ENCODE data around the gene PRMT2.

The PRMT2 gene

DNA sequence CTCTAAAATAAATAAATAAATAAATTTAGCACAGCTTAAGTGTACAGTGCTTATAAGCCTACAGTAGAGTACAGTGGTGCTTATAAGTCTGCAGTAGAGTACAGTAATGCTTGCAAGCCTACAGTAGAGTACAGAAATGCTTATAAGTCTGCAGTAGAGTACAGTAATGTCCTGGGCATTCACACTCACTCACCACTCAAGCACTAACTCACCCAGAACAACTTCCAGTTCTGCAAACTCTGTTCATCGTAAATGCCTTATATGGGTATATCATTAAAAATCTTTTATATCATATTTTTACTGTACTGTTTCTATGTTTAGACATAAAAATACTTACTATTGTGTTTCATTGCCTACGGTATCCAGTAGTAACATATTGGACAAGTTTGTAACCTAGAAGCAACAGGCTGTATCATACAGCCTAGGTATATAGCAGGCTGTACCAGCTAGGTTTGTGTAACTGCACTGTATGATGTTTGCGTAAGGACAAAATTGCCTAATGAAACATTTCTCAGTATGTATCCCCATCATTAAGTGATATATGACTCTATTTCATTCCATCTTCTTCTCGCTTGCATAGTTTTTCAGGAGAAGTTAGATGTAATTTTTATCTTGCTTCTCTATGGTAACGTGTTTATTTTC, 16.6 kb upstream of the PRMT2 start:
- H3K4me2 ChIP-seq (ENCODE audit: low read length), result no peak overlapping the region
- no peak overlapping the region for H3K14ac ChIP-seq (ENCODE audit: low read length)
- H2BK120ac ChIP-seq (ENCODE audit: insufficient read depth, low read length, poor library complexity), result no peak overlapping the region
- no CpG with 5 or more reads among the region's 5 CpGs for WGBS (ENCODE audit: extremely low coverage, insufficient coverage, insufficient read length)
- peak in 1 of 2 donors; percentile 39 for DNase-seq
- H2AK5ac ChIP-seq (ENCODE audit: low read length), result no peak overlapping the region
- no peak overlapping the region for H3K18ac ChIP-seq (ENCODE audit: low read length)
- H3K79me2 ChIP-seq (ENCODE audit: control insufficient read depth, insufficient read depth, low read length, poor library complexity), result no peaks in the 10 kb centered on the region
- no peak overlapping the region for H2BK12ac ChIP-seq (ENCODE audit: low read length)
- H3K9me3 ChIP-seq (ENCODE audit: insufficient read depth, low read depth, low read length), result peaks cover 2% of the 10 kb centered on the region
- no peak overlapping the region for H3K27ac ChIP-seq (ENCODE audit: low read depth, low read length)
- H3K4ac ChIP-seq (ENCODE audit: low read depth, low read length), result no peak overlapping the region
- no peak overlapping the region for H4K8ac ChIP-seq (ENCODE audit: low read depth, low read length)
- no peak overlapping the region for H2AFZ ChIP-seq (ENCODE audit: insufficient read depth, low read length, poor library complexity)
- H4K91ac ChIP-seq (ENCODE audit: low read depth, low read length), result no peak overlapping the region
- H3K27me3 ChIP-seq (ENCODE audit: insufficient read depth, low read length), result no peaks in the 10 kb centered on the region
- H2BK5ac ChIP-seq (ENCODE audit: low read depth, low read length, poor library complexity), result no peak overlapping the region
- H3K79me1 ChIP-seq (ENCODE audit: low read length), result no peaks in the 10 kb centered on the region
- H4K12ac ChIP-seq (ENCODE audit: low read depth, low read length), result no peak overlapping the region
- H3K36me3 ChIP-seq (ENCODE audit: control insufficient read depth in 1 of 2, insufficient read depth in 2 of 2, low read length in 2 of 2), result no peaks in the 10 kb centered on the region
- H3K4me1 ChIP-seq (ENCODE audit: control insufficient read depth in 1 of 2, insufficient read depth in 2 of 2, low read length in 2 of 2), result peaks cover 4 to 5% of the 10 kb centered on the region in 2 experiments
- no peak overlapping the region for H3K9ac ChIP-seq (ENCODE audit: low read length)
- no peak overlapping the region for H3K4me3 ChIP-seq (ENCODE audit: low read depth, low read length)
- H3K23ac ChIP-seq (ENCODE audit: low read length), result no peak overlapping the region

DNA sequence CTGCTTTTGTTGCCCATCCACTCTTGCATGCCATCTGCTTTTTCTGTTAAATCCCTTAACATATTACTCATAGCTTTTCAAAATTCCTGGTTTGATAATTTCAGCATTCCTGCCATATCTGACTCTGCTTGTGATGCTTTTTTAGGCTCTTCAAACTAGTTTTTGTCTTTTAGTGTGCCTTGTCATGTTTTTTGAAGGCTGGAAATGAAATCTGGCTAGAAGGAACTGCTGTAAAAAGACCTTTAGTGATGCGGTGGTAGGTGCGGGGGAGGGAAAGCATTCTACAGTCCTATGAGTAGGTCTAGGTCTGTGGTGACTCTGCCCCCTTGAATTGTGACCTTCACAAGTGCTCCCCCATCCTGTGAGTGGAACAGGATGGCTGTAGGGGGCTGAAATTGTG, 15.6 kb upstream of the PRMT2 start:
- Histone ChIP-seq H3K4me3 (ENCODE audit: low read depth, low read length) (no peak overlapping the region), H2AK5ac (ENCODE audit: low read length) (no peak overlapping the region), H3K23ac (ENCODE audit: low read length) (no peak overlapping the region), H3K79me1 (ENCODE audit: low read length) (no peaks in the 10 kb centered on the region), H2BK12ac (ENCODE audit: low read length) (no peak overlapping the region), H3K4me2 (ENCODE audit: low read length) (no peak overlapping the region), H3K14ac (ENCODE audit: low read length) (no peak overlapping the region), H3K18ac (ENCODE audit: low read length) (no peak overlapping the region), H3K4me1 (ENCODE audit: control insufficient read depth in 1 of 2, insufficient read depth in 2 of 2, low read length in 2 of 2) (peaks cover 4 to 5% of the 10 kb centered on the region in 2 experiments), H2BK120ac (ENCODE audit: insufficient read depth, low read length, poor library complexity) (no peak overlapping the region), H2BK5ac (ENCODE audit: low read depth, low read length, poor library complexity) (no peak overlapping the region), H3K9ac (ENCODE audit: low read length) (no peak overlapping the region), H4K91ac (ENCODE audit: low read depth, low read length) (no peak overlapping the region), H4K12ac (ENCODE audit: low read depth, low read length) (no peak overlapping the region), H3K27me3 (ENCODE audit: insufficient read depth, low read length) (no peaks in the 10 kb centered on the region), H2AFZ (ENCODE audit: insufficient read depth, low read length, poor library complexity) (no peak overlapping the region), H3K79me2 (ENCODE audit: control insufficient read depth, insufficient read depth, low read length, poor library complexity) (no peaks in the 10 kb centered on the region), H3K27ac (ENCODE audit: low read depth, low read length) (no peak overlapping the region), H3K36me3 (ENCODE audit: control insufficient read depth in 1 of 2, insufficient read depth in 2 of 2, low read length in 2 of 2) (no peaks in the 10 kb centered on the region), H4K8ac (ENCODE audit: low read depth, low read length) (no peak overlapping the region), H3K4ac (ENCODE audit: low read depth, low read length) (no peak overlapping the region), H3K9me3 (ENCODE audit: insufficient read depth, low read depth, low read length) (peaks cover 5% of the 10 kb centered on the region)
- peak in 1 of 2 donors; percentile 73 for DNase-seq
- no CpG with 5 or more reads among the region's 2 CpGs for WGBS (ENCODE audit: extremely low coverage, insufficient coverage, insufficient read length)

GRCh38 chr21:46620846-46621245, 14.6 kb upstream of the PRMT2 start:
- Histone ChIP-seq H3K36me3 (ENCODE audit: control insufficient read depth in 1 of 2, insufficient read depth in 2 of 2, low read length in 2 of 2) (no peaks in the 10 kb centered on the region), H4K91ac (ENCODE audit: low read depth, low read length) (no peak overlapping the region), H3K4me2 (ENCODE audit: low read length) (no peak overlapping the region), H4K12ac (ENCODE audit: low read depth, low read length) (no peak overlapping the region), H3K27me3 (ENCODE audit: insufficient read depth, low read length) (no peaks in the 10 kb centered on the region), H2BK120ac (ENCODE audit: insufficient read depth, low read length, poor library complexity) (no peak overlapping the region), H3K27ac (ENCODE audit: low read depth, low read length) (no peak overlapping the region), H3K9me3 (ENCODE audit: insufficient read depth, low read depth, low read length) (peaks cover 10% of the 10 kb centered on the region), H2AK5ac (ENCODE audit: low read length) (no peak overlapping the region), H3K9ac (ENCODE audit: low read length) (no peak overlapping the region), H3K14ac (ENCODE audit: low read length) (no peak overlapping the region), H3K79me1 (ENCODE audit: low read length) (no peaks in the 10 kb centered on the region), H3K4me3 (ENCODE audit: low read depth, low read length) (no peak overlapping the region), H2AFZ (ENCODE audit: insufficient read depth, low read length, poor library complexity) (no peak overlapping the region), H4K8ac (ENCODE audit: low read depth, low read length) (no peak overlapping the region), H3K4ac (ENCODE audit: low read depth, low read length) (no peak overlapping the region), H2BK5ac (ENCODE audit: low read depth, low read length, poor library complexity) (no peak overlapping the region), H3K18ac (ENCODE audit: low read length) (no peak overlapping the region), H3K23ac (ENCODE audit: low read length) (no peak overlapping the region), H3K79me2 (ENCODE audit: control insufficient read depth, insufficient read depth, low read length, poor library complexity) (no peaks in the 10 kb centered on the region), H2BK12ac (ENCODE audit: low read length) (no peak overlapping the region), H3K4me1 (ENCODE audit: control insufficient read depth in 1 of 2, insufficient read depth in 2 of 2, low read length in 2 of 2) (peaks cover 4 to 5% of the 10 kb centered on the region in 2 experiments)
- DNase-seq, result no peak
- WGBS (ENCODE audit: extremely low coverage, insufficient coverage, insufficient read length), result no CpG with 5 or more reads among the region's 7 CpGs

DNA sequence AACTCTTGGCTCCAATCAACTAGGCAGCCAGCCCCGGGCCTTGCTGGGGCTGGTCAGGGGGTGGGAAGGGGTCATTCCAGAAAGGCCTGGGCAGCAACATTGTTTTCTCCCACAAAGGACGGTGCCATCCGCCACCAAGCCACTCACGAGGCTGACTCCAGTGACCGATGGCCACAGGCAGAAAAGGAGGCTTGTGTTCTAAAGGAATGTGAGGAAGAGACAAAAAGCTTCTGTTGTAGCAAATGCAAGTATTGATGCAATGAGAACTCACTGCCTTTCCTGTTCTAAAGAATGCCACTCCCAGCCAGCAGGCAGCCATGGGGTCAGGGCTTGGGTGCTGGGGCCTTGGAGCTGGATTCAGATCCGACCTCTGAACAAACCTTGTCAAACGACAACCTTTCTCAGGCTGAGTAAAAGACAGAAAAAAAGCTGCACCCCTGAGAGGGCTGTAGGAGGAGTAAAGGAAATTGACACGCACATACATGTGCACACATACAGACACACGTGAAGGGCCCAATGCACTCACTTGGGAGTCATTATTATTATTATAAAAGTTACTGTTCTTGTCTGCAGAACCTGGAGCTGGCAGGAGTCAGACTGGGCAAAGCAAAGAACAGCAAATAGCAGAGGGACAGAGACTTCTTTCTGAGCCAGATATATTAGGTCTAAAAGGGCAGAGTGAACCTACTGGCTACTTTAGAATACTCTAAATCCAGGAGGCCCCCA, 13.9 kb upstream of the PRMT2 start:
- Histone ChIP-seq H3K4me3 (ENCODE audit: low read depth, low read length) (no peak overlapping the region), H3K27me3 (ENCODE audit: insufficient read depth, low read length) (no peaks in the 10 kb centered on the region), H3K9me3 (ENCODE audit: insufficient read depth, low read depth, low read length) (peaks cover 14% of the 10 kb centered on the region), H3K23ac (ENCODE audit: low read length) (no peak overlapping the region), H3K36me3 (ENCODE audit: control insufficient read depth in 1 of 2, insufficient read depth in 2 of 2, low read length in 2 of 2) (no peaks in the 10 kb centered on the region), H3K79me2 (ENCODE audit: control insufficient read depth, insufficient read depth, low read length, poor library complexity) (no peaks in the 10 kb centered on the region), H2BK5ac (ENCODE audit: low read depth, low read length, poor library complexity) (no peak overlapping the region), H4K12ac (ENCODE audit: low read depth, low read length) (no peak overlapping the region), H3K14ac (ENCODE audit: low read length) (no peak overlapping the region), H3K18ac (ENCODE audit: low read length) (no peak overlapping the region), H3K9ac (ENCODE audit: low read length) (no peak overlapping the region), H3K79me1 (ENCODE audit: low read length) (no peaks in the 10 kb centered on the region), H4K8ac (ENCODE audit: low read depth, low read length) (no peak overlapping the region), H4K91ac (ENCODE audit: low read depth, low read length) (no peak overlapping the region), H3K27ac (ENCODE audit: low read depth, low read length) (no peak overlapping the region), H2BK120ac (ENCODE audit: insufficient read depth, low read length, poor library complexity) (no peak overlapping the region), H2AFZ (ENCODE audit: insufficient read depth, low read length, poor library complexity) (no peak overlapping the region), H3K4ac (ENCODE audit: low read depth, low read length) (no peak overlapping the region), H2AK5ac (ENCODE audit: low read length) (no peak overlapping the region), H2BK12ac (ENCODE audit: low read length) (no peak overlapping the region), H3K4me2 (ENCODE audit: low read length) (no peak overlapping the region), H3K4me1 (ENCODE audit: control insufficient read depth in 1 of 2, insufficient read depth in 2 of 2, low read length in 2 of 2) (peaks cover 4 to 5% of the 10 kb centered on the region in 2 experiments)
- no CpG with 5 or more reads among the region's 9 CpGs for WGBS (ENCODE audit: extremely low coverage, insufficient coverage, insufficient read length)
- no peak for DNase-seq
